Type B pancreatic cell (in vitro differentiated cells): ENCODE data around the gene COL17A1. TPM values are rescaled to one million over a fixed set of nuclear protein-coding genes. Genes with fewer than 3 reads are reported as not detected.

ENCODE experiments used
- DNase-seq: peaks from one replicate; pipeline ENCODE4 v3.0.0; 2021; ENCODE audit warnings: mixed read lengths; ENCODE audit not compliant: unreplicated experiment; ENCODE audit errors: extremely low spot score
- H3K27ac Mint-ChIP-seq: 2 replicates; pipeline ENCODE4 v1.8.0; 2021; ENCODE audit warnings: mild to moderate bottlenecking, mixed read lengths
- H3K27me3 Mint-ChIP-seq: 2 replicates; pipeline ENCODE4 v1.8.0; 2021; ENCODE audit warnings: mixed read lengths
- H3K36me3 Mint-ChIP-seq: 2 replicates; pipeline ENCODE4 v1.8.0; 2021; ENCODE audit warnings: mixed read lengths
- H3K4me1 Mint-ChIP-seq: one replicate; pipeline ENCODE4 v1.8.0; 2021; ENCODE audit warnings: mixed read lengths; ENCODE audit not compliant: unreplicated experiment
- H3K4me3 Mint-ChIP-seq: 2 replicates; pipeline ENCODE4 v1.8.0; 2021; ENCODE audit warnings: mild to moderate bottlenecking, mixed read lengths
- H3K9me3 Mint-ChIP-seq: 2 replicates; pipeline ENCODE4 v1.8.0; 2021; ENCODE audit warnings: mixed read lengths
- total RNA-seq: library from RNA; stranded (reverse); gene quantifications from 2 replicates; pipeline ENCODE4 v1.2.1, GENCODE V29; 2021; ENCODE audit warnings: low replicate concordance
- TF ChIP-seq, protein P1 (sequence below): fragments of 200-600 bp; sonication (generic); conservative IDR thresholded peaks from 2 replicates; pipeline ENCODE4 v1.5.0; 2021; ENCODE audit warnings: antibody characterized with exemption, mild to moderate bottlenecking

Gene COL17A1
- total RNA-seq, 1 donor from 2014 or later = 14.5 TPM

DNA sequence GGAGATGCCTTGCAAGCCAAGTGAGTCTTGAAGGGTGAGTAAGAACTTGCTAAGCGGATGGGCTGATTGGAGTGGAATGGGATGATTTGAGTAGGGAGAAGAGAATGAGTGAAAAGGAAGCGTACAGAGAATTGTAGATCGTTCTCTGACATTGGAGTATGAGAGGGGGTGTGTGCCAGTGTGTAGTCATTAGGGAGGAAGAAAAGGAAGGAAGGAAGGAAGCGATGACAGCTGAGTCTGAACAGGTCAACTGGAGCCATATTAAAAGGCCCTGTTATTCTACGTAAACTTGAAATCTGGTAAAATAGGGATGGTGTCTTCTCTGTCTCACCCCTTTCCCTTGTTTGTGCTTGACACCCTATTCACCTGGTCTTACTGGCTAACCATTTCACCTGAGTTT is 63.7 kb downstream of the COL17A1 start:
- Mint-ChIP-seq H3K9me3 (no peaks in the 10 kb centered on the region), H3K27ac (no peak overlapping the region), H3K36me3 (peaks cover 47% of the 10 kb centered on the region), H3K4me1 (no peaks in the 10 kb centered on the region), H3K4me3 (no peak overlapping the region), H3K27me3 (no peaks in the 10 kb centered on the region)
- TF ChIP-seq, protein P1, sequence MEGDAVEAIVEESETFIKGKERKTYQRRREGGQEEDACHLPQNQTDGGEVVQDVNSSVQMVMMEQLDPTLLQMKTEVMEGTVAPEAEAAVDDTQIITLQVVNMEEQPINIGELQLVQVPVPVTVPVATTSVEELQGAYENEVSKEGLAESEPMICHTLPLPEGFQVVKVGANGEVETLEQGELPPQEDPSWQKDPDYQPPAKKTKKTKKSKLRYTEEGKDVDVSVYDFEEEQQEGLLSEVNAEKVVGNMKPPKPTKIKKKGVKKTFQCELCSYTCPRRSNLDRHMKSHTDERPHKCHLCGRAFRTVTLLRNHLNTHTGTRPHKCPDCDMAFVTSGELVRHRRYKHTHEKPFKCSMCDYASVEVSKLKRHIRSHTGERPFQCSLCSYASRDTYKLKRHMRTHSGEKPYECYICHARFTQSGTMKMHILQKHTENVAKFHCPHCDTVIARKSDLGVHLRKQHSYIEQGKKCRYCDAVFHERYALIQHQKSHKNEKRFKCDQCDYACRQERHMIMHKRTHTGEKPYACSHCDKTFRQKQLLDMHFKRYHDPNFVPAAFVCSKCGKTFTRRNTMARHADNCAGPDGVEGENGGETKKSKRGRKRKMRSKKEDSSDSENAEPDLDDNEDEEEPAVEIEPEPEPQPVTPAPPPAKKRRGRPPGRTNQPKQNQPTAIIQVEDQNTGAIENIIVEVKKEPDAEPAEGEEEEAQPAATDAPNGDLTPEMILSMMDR = no peak
- no peak for DNase-seq

DNA sequence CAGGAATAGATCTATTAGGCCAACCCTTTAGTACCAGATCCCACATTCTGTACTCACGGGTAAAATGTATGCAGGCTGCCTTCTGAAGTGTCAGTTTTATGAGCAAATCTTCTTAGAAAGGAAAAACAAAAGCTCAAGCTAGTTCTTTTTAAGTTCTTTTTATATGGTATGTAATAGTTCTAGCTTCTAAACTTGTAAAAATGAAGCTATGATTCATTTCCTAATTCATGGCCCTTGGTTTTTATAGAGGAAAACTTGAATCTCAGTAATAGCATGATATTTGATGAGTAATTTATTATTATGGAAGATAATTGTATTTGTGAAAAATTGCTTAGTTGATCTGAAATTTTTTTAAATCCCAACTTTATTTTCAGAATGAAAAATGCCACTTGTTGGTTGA is 64.4 kb downstream of the COL17A1 start:
- peaks cover 47% of the 10 kb centered on the region for H3K36me3 Mint-ChIP-seq
- H3K4me3 Mint-ChIP-seq = no peak overlapping the region
- H3K4me1 Mint-ChIP-seq = no peaks in the 10 kb centered on the region
- no peak for DNase-seq
- H3K27ac Mint-ChIP-seq = no peak overlapping the region
- TF ChIP-seq, protein P1 = no peak
- H3K27me3 Mint-ChIP-seq = no peaks in the 10 kb centered on the region
- H3K9me3 Mint-ChIP-seq = no peaks in the 10 kb centered on the region

DNA sequence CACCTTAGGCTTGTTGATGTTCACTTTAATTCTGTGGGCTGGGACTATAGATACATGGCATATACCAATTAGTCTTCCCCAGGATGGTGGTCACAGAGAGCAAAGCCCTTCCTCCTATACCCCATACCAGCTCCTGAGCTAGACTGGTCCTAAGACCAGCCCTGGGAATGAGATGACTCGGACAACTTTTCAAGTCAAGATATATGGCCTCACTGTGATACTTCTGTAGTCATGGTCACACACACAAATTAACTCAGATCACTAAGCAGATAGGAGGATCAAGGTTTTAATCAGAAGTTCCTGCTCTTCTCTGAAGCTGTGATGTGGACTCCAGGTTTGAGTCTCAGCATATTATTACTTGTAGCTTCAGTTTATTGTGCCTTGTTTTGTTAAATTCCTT is 65.7 kb downstream of the COL17A1 start:
- peaks cover 43% of the 10 kb centered on the region for H3K36me3 Mint-ChIP-seq
- TF ChIP-seq, protein P1 = no peak
- no peak for DNase-seq
- H3K27ac Mint-ChIP-seq = no peak overlapping the region
- no peaks in the 10 kb centered on the region for H3K9me3 Mint-ChIP-seq
- H3K4me1 Mint-ChIP-seq = no peaks in the 10 kb centered on the region
- no peaks in the 10 kb centered on the region for H3K27me3 Mint-ChIP-seq
- no peak overlapping the region for H3K4me3 Mint-ChIP-seq

DNA sequence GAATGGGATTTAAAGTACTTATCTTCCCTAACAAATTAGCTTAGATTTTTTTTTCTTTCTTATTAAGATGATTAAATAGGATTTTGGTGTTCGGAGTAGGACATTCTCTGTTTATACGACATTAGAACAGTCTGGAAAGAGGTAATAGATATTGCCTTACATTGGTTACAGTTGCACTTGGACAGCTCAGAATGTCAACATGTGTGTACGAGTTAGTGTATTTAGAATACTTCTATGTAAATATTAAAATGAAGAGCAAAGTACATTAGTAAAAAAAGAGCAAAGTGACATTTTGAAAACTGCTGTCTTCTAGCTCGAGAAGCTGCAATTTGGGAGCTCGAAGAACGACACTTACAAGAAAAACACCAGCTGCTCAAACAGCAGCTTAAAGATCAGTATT is 67.2 kb downstream of the COL17A1 start:
- TF ChIP-seq, protein P1 = no peak
- Mint-ChIP-seq H3K36me3 (peaks cover 32% of the 10 kb centered on the region), H3K4me1 (no peaks in the 10 kb centered on the region), H3K27me3 (no peaks in the 10 kb centered on the region), H3K4me3 (no peak overlapping the region), H3K27ac (no peak overlapping the region), H3K9me3 (no peaks in the 10 kb centered on the region)
- DNase-seq = no peak

DNA sequence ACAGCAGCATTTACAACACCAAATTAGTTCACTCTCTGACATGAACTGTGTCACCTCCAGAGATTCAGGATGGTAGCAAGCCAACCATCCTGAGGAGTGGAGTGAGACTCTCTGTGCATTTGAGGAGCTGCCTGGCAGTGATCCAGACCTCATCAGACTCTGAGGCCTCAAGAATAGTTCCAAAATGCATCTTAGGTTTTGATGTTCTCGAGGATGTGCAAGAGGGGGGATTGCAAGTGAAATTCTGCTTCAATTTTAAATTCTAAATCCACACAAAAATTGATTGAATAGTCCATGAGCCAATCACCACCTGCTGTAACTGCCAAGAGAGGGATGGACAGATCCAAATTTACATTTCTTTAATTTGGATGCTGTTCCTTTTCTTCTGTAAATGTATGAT is 69.0 kb downstream of the COL17A1 start:
- no peak for DNase-seq
- Mint-ChIP-seq H3K9me3 (no peaks in the 10 kb centered on the region), H3K4me3 (no peak overlapping the region), H3K27ac (no peak overlapping the region), H3K27me3 (no peaks in the 10 kb centered on the region), H3K4me1 (no peaks in the 10 kb centered on the region), H3K36me3 (peaks cover 23% of the 10 kb centered on the region)
- TF ChIP-seq, protein P1 = no peak

DNA sequence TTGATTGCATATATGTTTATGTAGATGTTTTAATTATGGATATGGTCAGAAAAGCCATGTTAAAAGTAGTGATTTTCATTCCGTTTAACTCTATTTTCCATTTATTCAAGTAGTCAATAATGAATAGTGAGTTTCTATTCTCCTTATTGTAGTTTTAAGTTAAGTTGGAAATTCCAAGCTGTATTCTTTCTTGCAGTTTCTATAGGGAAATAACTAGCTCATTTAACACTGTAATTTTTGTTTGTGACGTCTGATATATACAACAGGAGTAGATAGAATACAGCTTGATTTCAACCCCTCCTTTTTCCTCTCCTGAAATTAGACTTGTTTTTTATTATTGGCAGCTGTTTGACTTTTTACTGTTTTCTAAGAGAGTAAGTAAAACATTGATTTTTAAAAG is 71.5 kb downstream of the COL17A1 start:
- H3K4me3 Mint-ChIP-seq = no peak overlapping the region
- no peaks in the 10 kb centered on the region for H3K9me3 Mint-ChIP-seq
- H3K27me3 Mint-ChIP-seq = no peaks in the 10 kb centered on the region
- H3K27ac Mint-ChIP-seq = no peak overlapping the region
- TF ChIP-seq, protein P1 = no peak
- H3K36me3 Mint-ChIP-seq = peaks cover 11% of the 10 kb centered on the region
- no peak for DNase-seq
- no peaks in the 10 kb centered on the region for H3K4me1 Mint-ChIP-seq
